H9 (cell line): ENCODE measurements around the gene CPNE2. TPM values are rescaled to one million over a fixed set of nuclear protein-coding genes. Genes with fewer than 3 reads are reported as not detected.
A peak's percentile ranks its signal among the peaks of the same experiment; 100 is the strongest.

ENCODE experiments used
- DNase-seq: peaks from one replicate; pipeline ENCODE4 v3.0.0-alpha.2; 2017
- H2AFZ ChIP-seq: one replicate; pipeline ENCODE4 v1.6.1; 2013; ENCODE audit warnings: mild to moderate bottlenecking, low read length, control low read depth, moderate library complexity
- H2AK5ac ChIP-seq: 2 replicates; pipeline ENCODE4 v1.6.1; 2013; ENCODE audit warnings: low read length, control low read depth, mixed read lengths; ENCODE audit not compliant: insufficient read length
- H2BK120ac ChIP-seq: one replicate; pipeline ENCODE4 v1.6.1; 2013; ENCODE audit warnings: low read depth, mild to moderate bottlenecking, low read length, control low read depth, inconsistent platforms; ENCODE audit not compliant: poor library complexity, severe bottlenecking
- H2BK12ac ChIP-seq: 2 replicates; pipeline ENCODE4 v1.6.1; 2013; ENCODE audit warnings: low read length, control low read depth, mixed read lengths, low read depth; ENCODE audit not compliant: insufficient read length
- H2BK15ac ChIP-seq: 2 replicates; pipeline ENCODE4 v1.6.1; 2013; ENCODE audit warnings: low read depth, low read length, control low read depth
- H2BK20ac ChIP-seq: one replicate; pipeline ENCODE4 v1.6.1; 2013; ENCODE audit warnings: low read depth, mild to moderate bottlenecking, low read length, control low read depth, inconsistent platforms; ENCODE audit not compliant: poor library complexity, severe bottlenecking
- H2BK5ac ChIP-seq: 2 replicates; pipeline ENCODE4 v1.6.1; 2013; ENCODE audit warnings: low read length, control low read depth, mixed read lengths; ENCODE audit not compliant: insufficient read length
- H3K14ac ChIP-seq: 2 replicates; pipeline ENCODE4 v1.6.1; 2013; ENCODE audit warnings: low read length, control low read depth; ENCODE audit not compliant: insufficient read depth
- H3K18ac ChIP-seq: 2 replicates; pipeline ENCODE4 v1.6.1; 2013; ENCODE audit warnings: low read depth, mild to moderate bottlenecking, mixed read lengths, low read length, control low read depth; ENCODE audit not compliant: insufficient read length
- H3K23ac ChIP-seq: 2 replicates; pipeline ENCODE4 v1.6.1; 2013; ENCODE audit warnings: low read length, control low read depth, mixed read lengths, low read depth; ENCODE audit not compliant: insufficient read length
- H3K23me2 ChIP-seq: 2 replicates; pipeline ENCODE4 v1.6.1; 2013; ENCODE audit warnings: low read depth, mild to moderate bottlenecking, mixed read lengths, low read length, control low read depth; ENCODE audit not compliant: insufficient read length, poor library complexity, severe bottlenecking
- H3K27ac ChIP-seq: 2 replicates; pipeline ENCODE4 v1.5.1; 2013; ENCODE audit warnings: low read length, control low read depth, mixed read lengths, low read depth; ENCODE audit not compliant: insufficient read length
- H3K27me3 ChIP-seq: 2 replicates; pipeline ENCODE4 v1.6.1; 2013; ENCODE audit warnings: low read length, control low read depth, inconsistent platforms; ENCODE audit not compliant: insufficient read depth
- H3K4ac ChIP-seq: 2 replicates; pipeline ENCODE4 v1.6.1; 2013; ENCODE audit warnings: low read depth, mild to moderate bottlenecking, control low read depth, inconsistent platforms, low read length, moderate library complexity
- H3K4me1 ChIP-seq: 2 replicates; pipeline ENCODE4 v1.6.1; 2013; ENCODE audit warnings: low read length, control low read depth, inconsistent platforms; ENCODE audit not compliant: insufficient read depth
- H3K4me2 ChIP-seq: 2 replicates; pipeline ENCODE4 v1.6.1; 2013; ENCODE audit warnings: low read length, control low read depth, mixed read lengths; ENCODE audit not compliant: insufficient read length, insufficient read depth
- H3K56ac ChIP-seq: 2 replicates; pipeline ENCODE4 v1.6.1; 2013; ENCODE audit warnings: low read depth, mild to moderate bottlenecking, mixed read lengths, low read length, control low read depth; ENCODE audit not compliant: insufficient read length
- H3K79me1 ChIP-seq: 2 replicates; pipeline ENCODE4 v1.6.1; 2013; ENCODE audit warnings: low read depth, mild to moderate bottlenecking, moderate library complexity, low read length, control low read depth, inconsistent platforms; ENCODE audit not compliant: insufficient read depth, poor library complexity, severe bottlenecking
- H3K79me2 ChIP-seq: 2 replicates; pipeline ENCODE4 v1.6.1; 2013; ENCODE audit warnings: low read length, control low read depth, inconsistent platforms; ENCODE audit not compliant: insufficient read depth
- H3K9ac ChIP-seq: 2 replicates; pipeline ENCODE4 v1.6.1; 2013; ENCODE audit warnings: low read length, control low read depth, mixed read lengths; ENCODE audit not compliant: insufficient read length; ENCODE audit errors: extremely low read depth
- H3K9me3 ChIP-seq: one replicate; pipeline ENCODE4 v1.6.1; 2013; ENCODE audit warnings: low read depth, low read length, inconsistent platforms; ENCODE audit not compliant: control insufficient read depth
- H3T11ph ChIP-seq: one replicate; pipeline ENCODE4 v1.6.1; 2013; ENCODE audit warnings: mild to moderate bottlenecking, low read length, control low read depth, inconsistent platforms
- H4K20me1 ChIP-seq: one replicate; pipeline ENCODE4 v1.6.1; 2013; ENCODE audit not compliant: control insufficient read depth, insufficient read length, insufficient read depth
- H4K5ac ChIP-seq: 2 replicates; pipeline ENCODE4 v1.6.1; 2013; ENCODE audit warnings: low read depth, mild to moderate bottlenecking, mixed read lengths, low read length, control low read depth; ENCODE audit not compliant: insufficient read length
- H4K8ac ChIP-seq: replicated peaks from 2 replicates; pipeline ENCODE4 v1.6.1; 2013; ENCODE audit warnings: low read length, control low read depth, mixed read lengths, low read depth; ENCODE audit not compliant: insufficient read length
- H4K91ac ChIP-seq: 2 replicates; pipeline ENCODE4 v1.6.1; 2013; ENCODE audit warnings: low read depth, mild to moderate bottlenecking, moderate library complexity, mixed read lengths, low read length, control low read depth; ENCODE audit not compliant: insufficient read length
- H3K27ac Mint-ChIP-seq, 3 experiments: 2 replicates in 2 of 3; 3 replicates in 1 of 3; pipeline ENCODE4 v1.8.0; 2020 to 2021; ENCODE audit warnings: mixed read lengths in 3 of 3, mild to moderate bottlenecking in 1 of 3, moderate library complexity in 1 of 3
- H3K27me3 Mint-ChIP-seq: 2 replicates; pipeline ENCODE4 v1.8.0; 2021; ENCODE audit warnings: low read depth, mild to moderate bottlenecking, moderate library complexity, mixed read lengths
- H3K36me3 Mint-ChIP-seq, 3 experiments: 2 replicates in 2 of 3; 3 replicates in 1 of 3; pipeline ENCODE4 v1.8.0; 2020 to 2021; ENCODE audit warnings: low read depth in 3 of 3, mixed read lengths in 3 of 3; ENCODE audit not compliant: insufficient read depth in 1 of 3
- H3K4me1 Mint-ChIP-seq, 2 experiments: 2 replicates each; pipeline ENCODE4 v1.8.0; 2020; ENCODE audit warnings: mixed read lengths in 2 of 2
- H3K4me3 Mint-ChIP-seq, 2 experiments: 2 replicates in 1 of 2; 3 replicates in 1 of 2; pipeline ENCODE4 v1.8.0; 2020 to 2021; ENCODE audit warnings: mild to moderate bottlenecking in 2 of 2, mixed read lengths in 2 of 2, moderate library complexity in 1 of 2
- H3K9me3 Mint-ChIP-seq, 2 experiments: 2 replicates in 1 of 2; 3 replicates in 1 of 2; pipeline ENCODE4 v1.8.0; 2020; ENCODE audit warnings: mild to moderate bottlenecking in 2 of 2, mixed read lengths in 2 of 2, moderate library complexity in 1 of 2
- CTCF ChIP-seq: fragments of 200-600 bp; sonication (generic); conservative IDR thresholded peaks from 3 replicates; pipeline ENCODE4 v1.8.0; 2021; ENCODE audit warnings: antibody characterized with exemption, mild to moderate bottlenecking
- WGBS: extraction: QIAGEN DNeasy Blood & Tissue Kit; methylation state at CpG from one replicate; pipeline ENCODE4 v1.1.7; 2013; ENCODE audit warnings: missing lambda C conversion rate, low lambda C conversion rate, mixed read lengths; ENCODE audit not compliant: insufficient read length; ENCODE audit errors: extremely low coverage; 5-methylcytosine and 5-hydroxymethylcytosine counted together
- total RNA-seq: library from RNA; stranded (reverse); gene quantifications from 2 replicates; pipeline ENCODE4 v1.2.1, GENCODE V29; 2021

CPNE2 gene
- total RNA-seq, 1 experiment from 2014 or later: 8.0 TPM

- Histone ChIP-seq H2BK15ac (no peak overlapping the region), H3K56ac (no peak overlapping the region), H2BK12ac (no peak overlapping the region), H3K9me3 (no peaks in the 10 kb centered on the region), H3K79me2 (no peaks in the 10 kb centered on the region), H2BK120ac (no peak overlapping the region), H3K4ac (no peak overlapping the region), H4K20me1 (no peaks in the 10 kb centered on the region), H4K91ac (no peak overlapping the region), H2AFZ (no peak overlapping the region), H3K4me1 (peaks cover 17% of the 10 kb centered on the region; the same call in 1 of the 2 replicates), H2BK20ac (no peak overlapping the region), H3K4me2 (no peak overlapping the region), H3T11ph (no peak overlapping the region), H2BK5ac (no peak overlapping the region), H3K14ac (no peak overlapping the region), H2AK5ac (no peak overlapping the region), H3K18ac (no peak overlapping the region), H3K79me1 (no peaks in the 10 kb centered on the region), H4K5ac (no peak overlapping the region), H4K8ac (no peak overlapping the region), H3K23me2 (no peaks in the 10 kb centered on the region), H3K27ac (no peak overlapping the region), H3K27me3 (no peaks in the 10 kb centered on the region), H3K9ac (no peak overlapping the region), H3K23ac (no peak overlapping the region)
- H3K4me1 Mint-ChIP-seq: peaks cover 46 to 52% of the 10 kb centered on the region in 2 experiments
- TF ChIP-seq CTCF: no peak
- H3K4me3 Mint-ChIP-seq: no peak overlapping the region; a peak in 1 of 5 replicates
- no peaks in the 10 kb centered on the region for H3K9me3 Mint-ChIP-seq
- WGBS: no CpG with 5 or more reads among the region's 24 CpGs
- H3K27ac Mint-ChIP-seq: peak overlapping the region in 1 of 3 experiments; percentile 94; a peak in 2 of 7 replicates
- no peaks in the 10 kb centered on the region; the same call in none of the 2 replicates for H3K27me3 Mint-ChIP-seq
- no peak for DNase-seq
- peaks cover 0 to 2% (median 0%) of the 10 kb centered on the region in 3 experiments; a peak in 3 of 7 replicates for H3K36me3 Mint-ChIP-seq
Observed at GRCh38 chr16:57146040-57146647, 53.8 kb downstream of the CPNE2 start.
